GM19099 (cell line): ENCODE data around the gene MT1G.

ENCODE experiments used
- POLR2A ChIP-seq: IDR thresholded peaks from 3 replicates; pipeline ENCODE4 v1.6.1; 2011; ENCODE audit warnings: low read depth; ENCODE audit not compliant: insufficient read length; ENCODE audit errors: extremely low read depth

Gene MT1G

GRCh38 chr16:56649271-56649670, 18.6 kb downstream of the MT1G start:
- no peak for TF ChIP-seq POLR2A

DNA sequence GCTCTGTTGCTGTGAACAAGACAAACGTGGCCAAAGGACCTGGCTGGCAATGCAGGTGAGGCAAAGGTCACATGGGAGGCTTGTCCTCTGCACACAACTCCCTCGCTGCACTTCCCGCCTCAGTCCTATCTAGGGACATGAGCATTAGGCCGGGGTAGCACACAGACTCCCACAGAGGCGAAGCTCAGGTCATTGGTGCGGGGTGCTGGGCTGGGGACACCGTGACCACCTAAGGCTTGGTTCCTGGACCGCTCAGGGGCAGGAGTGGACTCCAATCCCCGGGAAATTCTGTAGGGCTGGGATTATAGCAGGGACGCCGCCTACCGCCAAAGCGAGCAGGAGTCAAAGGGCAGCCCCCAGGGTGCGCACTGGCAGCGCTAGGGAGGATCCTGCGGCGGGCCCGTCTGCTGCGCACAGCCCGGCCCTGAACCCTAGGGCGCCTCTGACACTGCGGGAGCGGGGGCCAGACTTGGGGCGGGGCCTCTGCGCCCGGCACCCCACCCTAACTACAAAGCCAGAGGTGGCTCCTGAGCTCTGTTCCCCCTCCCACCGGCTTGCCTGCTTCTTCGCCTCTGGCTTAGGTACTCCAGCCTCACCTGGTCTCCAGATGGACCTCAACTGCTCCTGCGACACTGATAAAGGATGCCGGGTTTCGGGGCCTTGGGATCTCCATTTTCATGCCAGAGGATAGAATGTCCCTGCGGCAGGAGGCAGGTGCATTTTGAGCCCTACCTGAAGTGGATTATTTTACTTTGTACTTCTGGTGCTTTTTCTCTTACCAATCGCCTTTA, 20.0 kb downstream of the MT1G start:
- no peak for TF ChIP-seq POLR2A

DNA sequence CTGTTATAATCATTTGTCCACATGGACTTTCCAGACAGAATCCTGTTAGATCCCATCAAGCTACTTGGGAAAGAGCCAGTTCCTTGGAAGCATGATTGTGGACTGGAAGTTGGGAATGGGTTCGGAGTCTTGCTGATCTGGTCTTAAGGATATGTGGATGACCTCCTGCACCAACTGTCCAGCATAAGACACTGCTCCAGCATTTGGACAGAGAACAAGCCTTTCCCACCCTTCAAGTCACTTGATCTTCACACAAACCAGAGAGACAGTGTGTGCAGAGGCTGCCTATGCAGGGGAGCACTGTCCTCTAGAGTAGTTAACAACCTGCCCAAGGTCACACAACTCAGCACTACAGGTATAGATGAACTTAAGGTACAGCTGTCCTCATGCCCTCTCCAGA, 22.0 kb downstream of the MT1G start:
- no peak for TF ChIP-seq POLR2A

DNA sequence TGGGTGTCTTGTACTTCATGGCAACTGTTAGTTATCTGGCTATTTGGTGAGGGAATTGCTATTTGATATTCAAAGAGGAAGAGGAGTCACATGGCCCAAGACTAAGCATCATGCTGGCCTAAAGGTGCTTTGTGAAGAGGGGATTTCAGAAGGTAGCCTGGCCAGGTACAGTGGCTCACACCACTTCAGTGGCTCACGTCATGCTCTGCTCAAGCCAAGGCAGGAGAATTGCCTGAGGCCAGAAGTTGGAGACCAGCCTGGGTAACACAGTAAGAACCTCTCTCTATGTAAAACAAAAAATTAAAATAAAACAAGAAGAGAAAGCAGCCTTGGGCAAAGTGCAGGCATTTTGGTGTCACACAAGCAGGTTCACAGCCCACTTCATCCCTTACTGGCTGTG, 22.6 kb downstream of the MT1G start:
- no peak for TF ChIP-seq POLR2A

- no peak for TF ChIP-seq POLR2A
Measured at GRCh38 chr16:56643833-56644232, 24.0 kb downstream of the MT1G start.

DNA sequence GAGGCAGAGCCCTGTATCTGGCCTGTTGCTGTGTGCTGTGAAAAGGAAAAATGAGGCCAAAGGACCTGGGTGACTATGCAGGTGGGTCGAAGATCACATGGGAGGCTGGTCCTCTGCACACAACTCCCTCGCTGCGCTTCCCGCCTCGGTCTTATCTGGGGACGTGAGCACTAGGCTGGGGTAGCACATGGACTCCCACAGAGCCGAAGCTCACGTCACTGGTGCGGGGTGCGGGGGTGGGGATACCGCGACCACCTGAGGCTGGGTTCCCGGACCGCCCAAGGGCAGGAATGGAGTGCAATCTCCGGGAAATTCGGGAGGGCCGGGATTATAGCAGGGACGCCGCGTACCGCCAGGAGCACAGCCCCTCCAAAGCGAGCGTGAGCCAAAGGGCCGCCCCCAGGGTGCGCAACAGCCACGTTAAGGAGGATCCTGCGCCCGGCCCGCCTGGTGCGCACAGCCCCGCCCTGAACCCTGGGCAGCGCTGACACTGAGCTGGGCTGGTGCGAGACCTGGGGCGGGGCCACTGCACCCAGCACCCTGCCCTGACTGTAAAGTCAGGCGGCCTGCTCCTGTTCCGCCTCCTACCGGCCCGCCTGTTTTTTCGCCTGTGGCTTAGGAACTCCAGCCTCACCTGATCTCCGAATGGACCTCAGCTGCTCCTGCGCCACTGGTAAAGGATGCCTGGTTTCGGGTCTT, 24.6 kb downstream of the MT1G start:
- no peak for TF ChIP-seq POLR2A

GRCh38 chr16:56641166-56641565, 26.7 kb downstream of the MT1G start:
- no peak for TF ChIP-seq POLR2A

- no peak for TF ChIP-seq POLR2A
Measured at GRCh38 chr16:56640076-56640475, 27.8 kb downstream of the MT1G start.

DNA sequence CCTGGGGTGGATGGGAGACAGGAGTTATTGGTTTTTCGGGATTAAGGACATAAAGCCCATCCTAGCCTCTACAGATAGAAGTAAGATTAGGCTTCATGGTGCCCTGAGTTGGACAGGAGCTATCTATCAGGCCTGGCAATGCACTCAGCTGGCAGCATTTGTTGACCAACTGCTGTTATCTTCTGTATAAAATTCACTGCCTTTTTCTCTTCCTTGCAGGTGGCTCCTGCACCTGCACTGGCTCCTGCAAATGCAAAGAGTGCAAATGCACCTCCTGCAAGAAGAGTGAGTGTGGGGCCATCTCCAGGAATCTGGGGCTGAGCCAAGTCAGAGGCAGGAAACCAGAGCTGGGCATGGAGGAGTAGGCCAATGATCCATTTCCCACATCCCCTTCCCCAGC, 28.8 kb downstream of the MT1G start:
- no peak for TF ChIP-seq POLR2A

DNA sequence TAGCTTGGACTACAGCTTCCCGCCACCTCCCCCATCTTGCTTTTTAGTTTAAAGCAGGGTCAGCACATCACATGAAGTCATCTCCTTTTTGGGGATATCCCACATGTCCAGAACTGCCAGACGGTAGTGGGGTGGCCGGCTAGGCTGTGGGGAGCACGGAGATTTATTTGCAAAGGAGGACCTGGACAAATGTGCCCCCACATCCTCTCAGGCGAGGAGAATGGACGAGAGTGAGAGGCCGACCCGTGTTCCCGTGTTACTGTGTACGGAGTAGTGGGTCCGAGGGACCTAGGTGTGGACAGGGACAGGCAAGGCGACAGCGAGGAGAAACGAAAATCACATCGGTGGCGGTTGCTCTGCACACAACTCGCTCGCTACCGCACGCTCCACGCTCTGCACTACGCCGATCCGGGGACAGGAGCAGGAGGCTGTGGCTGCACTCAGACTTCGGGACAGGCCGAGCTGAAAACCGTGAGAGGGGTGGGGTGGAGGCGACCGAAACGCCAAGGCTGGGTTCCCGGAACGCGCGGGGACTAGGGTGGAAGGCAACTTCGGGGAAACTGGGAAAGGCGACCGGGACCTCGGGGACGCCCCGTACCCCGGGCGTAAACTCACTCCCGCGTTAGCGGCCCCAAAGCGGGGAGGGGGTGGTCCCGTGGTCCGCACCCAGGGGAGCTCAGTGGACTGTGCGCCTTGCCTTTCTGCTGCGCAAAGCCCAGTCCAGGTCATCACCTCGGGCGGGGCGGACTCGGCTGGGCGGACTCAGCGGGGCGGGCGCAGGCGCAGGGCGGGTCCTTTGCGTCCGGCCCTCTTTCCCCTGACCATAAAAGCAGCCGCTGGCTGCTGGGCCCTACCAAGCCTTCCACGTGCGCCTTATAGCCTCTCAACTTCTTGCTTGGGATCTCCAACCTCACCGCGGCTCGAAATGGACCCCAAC, 29.8 kb downstream of the MT1G start, which contains the start of gene MT1A:
MT1A (plus strand) TSS at position 853 of the 937 bp plus-strand sequence; CDS start at position 926, 73 bp downstream.
- TF ChIP-seq POLR2A, result no peak

DNA sequence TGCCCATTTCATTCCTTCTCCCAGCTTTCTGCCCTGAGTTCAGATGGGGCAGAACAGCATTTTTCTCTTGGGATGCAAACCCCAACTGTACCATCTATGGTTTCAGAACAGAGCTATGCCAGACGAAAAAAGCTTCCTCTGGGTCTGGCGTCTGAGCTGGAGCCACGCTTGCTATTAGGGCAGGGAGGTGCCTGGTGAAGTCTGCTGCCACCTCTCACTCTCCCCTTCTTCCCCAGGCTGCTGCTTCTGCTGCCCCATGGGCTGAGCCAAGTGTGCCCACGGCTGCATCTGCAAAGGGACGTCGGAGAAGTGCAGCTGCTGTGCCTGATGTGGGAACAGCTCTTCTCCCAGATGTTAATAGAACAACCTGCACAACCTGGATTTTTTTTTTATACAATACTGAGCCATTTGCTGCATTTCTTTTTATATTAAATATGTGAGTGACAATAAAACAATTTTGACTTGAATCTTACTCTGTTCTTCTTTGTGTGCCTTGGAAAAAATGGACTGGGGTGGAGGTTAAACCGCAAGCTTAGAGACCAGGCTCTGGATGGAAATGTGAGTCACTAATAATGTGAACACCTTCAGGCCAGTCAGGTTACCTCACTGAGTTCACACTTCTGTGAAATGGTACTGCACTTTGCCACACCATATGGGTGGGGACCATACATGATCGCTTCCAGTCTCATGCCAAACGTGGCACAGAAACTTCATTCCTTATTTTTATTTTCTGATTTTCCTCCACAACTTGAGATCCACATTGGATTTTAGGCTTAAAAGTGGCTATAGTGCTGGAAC, 31.1 kb downstream of the MT1G start:
- TF ChIP-seq POLR2A, result no peak

- no peak for TF ChIP-seq POLR2A
Measured at GRCh38 chr16:56635441-56635967, 32.4 kb downstream of the MT1G start.

DNA sequence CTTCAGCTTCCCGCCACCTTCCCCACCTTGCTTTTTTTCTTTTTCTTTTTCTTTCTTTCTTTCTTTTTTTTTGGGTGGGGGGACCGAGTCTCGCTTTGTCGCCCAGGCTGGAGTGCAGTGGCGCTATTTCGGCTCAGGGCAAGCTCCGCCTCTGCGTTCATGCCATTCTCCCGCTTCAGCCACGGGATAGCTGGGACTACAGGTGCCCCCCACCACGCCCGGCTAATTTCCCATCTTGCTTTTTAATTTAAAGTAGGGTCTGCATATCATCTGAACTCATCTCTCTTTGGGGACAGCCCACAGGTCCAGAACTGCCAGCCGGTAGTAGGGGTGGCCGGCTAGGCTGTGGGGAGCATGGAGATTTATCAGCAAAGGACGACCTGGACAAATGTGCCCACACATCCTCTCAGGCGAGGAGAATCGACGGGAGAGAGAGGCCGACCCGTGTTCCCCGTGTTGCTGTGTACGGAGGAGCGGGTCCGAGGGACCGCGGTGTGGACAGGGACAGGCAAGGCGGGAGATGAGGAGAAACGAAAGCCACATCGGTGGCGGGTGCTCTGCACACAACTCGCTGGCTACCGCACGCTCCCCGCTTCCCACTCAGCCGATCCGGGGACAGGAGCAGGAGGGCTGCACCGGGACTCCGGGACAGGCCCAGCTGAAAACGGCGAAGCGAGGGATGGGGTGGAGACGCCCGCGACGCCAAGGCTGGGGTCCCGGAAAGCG, 33.0 kb downstream of the MT1G start:
- no peak for TF ChIP-seq POLR2A
